LNCaP clone FGC (cell line): Measurements from ENCODE around the gene EXOC4.

Source experiments
- DNase-seq: peaks from one replicate; pipeline ENCODE4 v3.0.0-alpha.2; 2011; ENCODE audit warnings: low read depth
- H3K4me3 ChIP-seq: 2 replicates; pipeline ENCODE4 v1.5.1; 2011; ENCODE audit warnings: mild to moderate bottlenecking, low read depth, low read length, control low read depth
- TF ChIP-seq, protein P1 (sequence below): IDR thresholded peaks from 2 replicates; pipeline ENCODE4 v1.5.1; 2012; ENCODE audit warnings: mild to moderate bottlenecking; ENCODE audit not compliant: control insufficient read depth, insufficient read depth; ENCODE audit errors: extremely low read depth

Gene EXOC4

DNA sequence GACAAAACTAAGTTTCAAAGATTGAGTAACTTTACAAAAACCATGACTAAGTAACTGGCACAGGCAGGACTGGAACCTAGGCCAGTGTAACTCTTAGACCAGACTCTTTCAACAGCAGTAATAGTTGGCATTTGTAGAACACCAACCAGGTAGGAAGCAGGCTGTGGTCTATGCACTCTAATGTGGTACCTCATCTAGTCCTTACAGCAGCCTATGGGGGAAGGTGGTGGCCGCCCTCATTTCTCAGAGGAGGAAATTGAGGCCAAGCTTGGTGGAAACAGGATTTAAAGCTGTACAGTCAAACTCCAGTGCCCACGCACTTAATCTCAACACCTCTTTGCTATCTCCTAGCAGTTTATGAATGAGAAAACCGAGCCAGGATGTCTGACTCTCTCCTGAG is 708.8 kb downstream of the EXOC4 start:
- no peak overlapping the region for H3K4me3 ChIP-seq
- TF ChIP-seq, protein P1, sequence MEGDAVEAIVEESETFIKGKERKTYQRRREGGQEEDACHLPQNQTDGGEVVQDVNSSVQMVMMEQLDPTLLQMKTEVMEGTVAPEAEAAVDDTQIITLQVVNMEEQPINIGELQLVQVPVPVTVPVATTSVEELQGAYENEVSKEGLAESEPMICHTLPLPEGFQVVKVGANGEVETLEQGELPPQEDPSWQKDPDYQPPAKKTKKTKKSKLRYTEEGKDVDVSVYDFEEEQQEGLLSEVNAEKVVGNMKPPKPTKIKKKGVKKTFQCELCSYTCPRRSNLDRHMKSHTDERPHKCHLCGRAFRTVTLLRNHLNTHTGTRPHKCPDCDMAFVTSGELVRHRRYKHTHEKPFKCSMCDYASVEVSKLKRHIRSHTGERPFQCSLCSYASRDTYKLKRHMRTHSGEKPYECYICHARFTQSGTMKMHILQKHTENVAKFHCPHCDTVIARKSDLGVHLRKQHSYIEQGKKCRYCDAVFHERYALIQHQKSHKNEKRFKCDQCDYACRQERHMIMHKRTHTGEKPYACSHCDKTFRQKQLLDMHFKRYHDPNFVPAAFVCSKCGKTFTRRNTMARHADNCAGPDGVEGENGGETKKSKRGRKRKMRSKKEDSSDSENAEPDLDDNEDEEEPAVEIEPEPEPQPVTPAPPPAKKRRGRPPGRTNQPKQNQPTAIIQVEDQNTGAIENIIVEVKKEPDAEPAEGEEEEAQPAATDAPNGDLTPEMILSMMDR, result no peak
- no peak for DNase-seq

DNA sequence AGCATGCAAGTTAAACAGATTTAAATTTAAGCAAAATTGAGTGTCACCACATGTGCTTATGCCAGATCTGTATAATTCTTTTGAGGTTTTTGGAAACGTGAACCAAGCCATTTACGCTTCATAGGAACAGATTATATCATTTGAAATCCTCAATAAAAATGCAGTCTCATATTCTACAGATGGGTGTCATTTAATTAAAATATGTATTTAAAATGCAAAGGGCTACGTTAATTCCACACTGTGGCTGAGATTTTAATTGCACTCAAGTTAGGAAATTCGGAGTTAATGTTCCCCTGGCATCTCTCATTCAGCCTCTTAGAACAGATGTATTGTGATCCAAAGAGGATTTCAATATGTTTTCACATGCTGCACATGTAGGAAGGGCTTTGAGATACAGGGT is 709.8 kb downstream of the EXOC4 start:
- no peak overlapping the region for H3K4me3 ChIP-seq
- DNase-seq, result no peak
- TF ChIP-seq, protein P1, result no peak

DNA sequence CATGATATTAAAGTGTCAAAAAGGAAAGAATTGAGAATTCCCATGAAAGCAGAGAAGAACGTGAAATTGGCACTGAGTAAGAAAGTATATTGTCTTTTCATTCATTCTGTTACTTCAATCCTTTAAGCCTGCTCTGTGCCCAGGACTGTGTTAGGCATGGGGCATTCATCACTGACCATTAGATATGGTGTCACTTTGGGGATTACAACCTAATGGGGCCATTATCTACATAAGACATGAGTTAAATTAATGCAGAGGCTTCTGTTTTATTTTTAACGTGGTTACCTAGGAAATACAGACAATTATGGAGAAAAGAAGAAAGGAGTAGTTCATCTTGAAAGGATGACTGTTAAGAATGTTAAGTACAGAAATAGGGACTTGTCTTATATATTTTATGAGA is 710.8 kb downstream of the EXOC4 start:
- no peak for DNase-seq
- H3K4me3 ChIP-seq, result no peak overlapping the region
- TF ChIP-seq, protein P1, result no peak

DNA sequence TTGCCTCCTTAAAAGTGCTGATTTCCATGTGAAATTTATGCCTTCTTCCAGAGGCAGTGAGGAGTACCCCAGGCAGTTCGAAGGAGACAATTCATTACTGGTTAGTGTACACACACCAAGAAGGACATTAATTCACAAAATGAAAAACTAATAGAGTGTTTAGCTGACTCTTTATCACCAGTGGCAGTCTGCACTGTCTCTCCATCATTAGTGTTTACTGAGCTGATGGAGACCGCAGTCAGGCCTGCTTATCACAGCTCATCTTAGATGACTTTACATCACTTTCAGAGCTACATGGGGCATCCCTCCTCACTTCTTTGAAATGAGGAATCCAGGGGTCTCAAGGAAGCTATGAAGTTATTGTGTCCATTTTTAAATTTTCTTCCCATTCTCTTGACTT is 718.7 kb downstream of the EXOC4 start:
- no peak overlapping the region for H3K4me3 ChIP-seq
- TF ChIP-seq, protein P1, result no peak
- DNase-seq, result no peak

DNA sequence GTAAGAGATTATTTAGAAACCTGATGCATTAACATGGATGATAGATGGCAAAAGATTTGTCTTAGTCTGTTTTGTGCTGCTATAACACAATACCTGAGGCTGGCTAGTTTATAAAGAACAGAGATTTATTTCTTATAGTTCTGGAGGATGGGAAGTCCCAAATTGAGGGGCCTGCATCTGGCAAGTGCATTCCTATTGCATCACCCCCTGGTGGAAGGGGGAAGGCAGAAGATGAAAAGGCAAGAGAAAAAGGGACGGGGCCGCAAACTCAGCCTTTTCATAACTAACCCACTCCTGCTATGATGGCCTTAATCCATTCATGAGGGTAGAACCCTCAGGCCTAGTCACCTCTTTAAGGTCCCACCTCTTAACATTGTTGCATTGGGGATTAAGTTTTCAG is 720.8 kb downstream of the EXOC4 start:
- TF ChIP-seq, protein P1, result no peak
- no peak for DNase-seq
- H3K4me3 ChIP-seq, result no peak overlapping the region

DNA sequence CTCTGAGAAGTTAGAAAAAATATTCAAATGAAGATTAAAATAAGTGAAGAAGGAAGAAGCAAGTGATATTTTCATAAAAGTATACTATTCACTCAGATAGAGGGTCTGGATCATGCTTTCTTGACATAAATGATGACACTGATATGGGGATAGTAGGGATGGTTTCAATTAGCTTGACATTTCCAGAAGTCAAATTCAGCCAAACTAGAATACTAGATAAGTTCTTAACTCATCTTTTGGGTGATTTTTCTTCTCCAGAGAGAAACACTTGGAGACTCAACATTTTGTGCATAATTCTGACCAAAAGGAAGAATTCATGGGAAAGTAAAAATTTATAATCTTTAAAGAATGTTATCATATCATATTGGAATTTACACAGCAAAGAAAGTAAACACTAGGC is 722.3 kb downstream of the EXOC4 start:
- TF ChIP-seq, protein P1, result no peak
- H3K4me3 ChIP-seq, result no peak overlapping the region
- DNase-seq, result no peak

DNA sequence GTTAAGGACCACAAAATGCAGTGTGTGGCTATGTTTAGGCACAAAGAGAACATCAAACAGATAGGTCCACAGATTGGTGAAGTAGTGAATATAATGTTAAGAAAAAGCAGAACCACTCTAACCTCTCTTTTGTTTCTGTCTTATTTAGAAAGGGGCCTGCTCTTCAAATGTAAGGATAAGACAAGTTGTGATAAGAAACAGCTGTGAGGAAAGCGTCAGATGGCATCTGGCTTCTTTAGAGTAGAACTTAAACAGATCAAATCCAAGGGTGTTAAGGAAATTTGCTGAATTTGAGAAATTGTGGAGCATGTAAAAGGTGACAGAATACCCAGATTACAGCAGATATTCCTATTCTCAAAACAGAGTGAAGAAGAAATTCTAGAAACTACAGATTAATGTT is 723.3 kb downstream of the EXOC4 start:
- H3K4me3 ChIP-seq, result no peak overlapping the region
- TF ChIP-seq, protein P1, result no peak

More for the DNA sequence above, 723.3 kb downstream of the EXOC4 start:
- no peak for DNase-seq
